Ovary (tissue), 3 donors: Measurements from ENCODE around the gene MTMR2.

ENCODE experiments used
- EP300 ChIP-seq: sonication (generic); formaldehyde crosslinking; IDR thresholded peaks from one replicate; pipeline ENCODE4 v1.6.1; 2017; ENCODE audit warnings: antibody characterized with exemption
- POLR2A ChIP-seq: fragments of 450-650 bp; IDR thresholded peaks from one replicate; pipeline ENCODE4 v1.6.1; 2017; ENCODE audit warnings: antibody characterized with exemption, mild to moderate bottlenecking, moderate library complexity
- TF ChIP-seq, protein P1 (sequence below), 3 donors: fragments of 450-650 bp in 2 of 3; fragments of 200-600 bp in 1 of 3; IDR thresholded peaks; one replicate each; pipeline versions ENCODE4 v1.5.1 to v1.8.0; 2016 to 2022; ENCODE audit warnings: antibody characterized with exemption in 3 of 3, mild to moderate bottlenecking in 1 of 3
- donor health status: DM: no; HTN: no; CAD: no.

DNA sequence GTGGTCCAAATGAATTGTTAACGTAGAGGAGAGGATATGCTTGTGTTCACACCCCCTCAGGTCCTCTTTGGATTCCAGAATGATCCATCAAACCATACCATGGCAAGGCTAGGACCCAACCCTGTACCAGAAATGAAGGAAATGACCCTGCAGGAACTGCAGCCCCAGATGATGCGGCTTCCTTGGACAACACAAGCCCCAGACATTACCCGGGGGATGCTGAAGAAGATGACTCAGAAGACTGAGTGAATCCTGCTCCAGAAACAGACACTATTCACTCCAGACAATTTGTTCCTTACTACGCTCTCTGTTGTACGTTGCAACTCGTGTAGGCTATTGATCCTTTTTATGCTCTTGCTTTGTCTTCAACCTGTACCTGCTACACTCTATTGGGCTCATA, 15.2 kb upstream of the MTMR2 start:
- TF ChIP-seq, protein P1, sequence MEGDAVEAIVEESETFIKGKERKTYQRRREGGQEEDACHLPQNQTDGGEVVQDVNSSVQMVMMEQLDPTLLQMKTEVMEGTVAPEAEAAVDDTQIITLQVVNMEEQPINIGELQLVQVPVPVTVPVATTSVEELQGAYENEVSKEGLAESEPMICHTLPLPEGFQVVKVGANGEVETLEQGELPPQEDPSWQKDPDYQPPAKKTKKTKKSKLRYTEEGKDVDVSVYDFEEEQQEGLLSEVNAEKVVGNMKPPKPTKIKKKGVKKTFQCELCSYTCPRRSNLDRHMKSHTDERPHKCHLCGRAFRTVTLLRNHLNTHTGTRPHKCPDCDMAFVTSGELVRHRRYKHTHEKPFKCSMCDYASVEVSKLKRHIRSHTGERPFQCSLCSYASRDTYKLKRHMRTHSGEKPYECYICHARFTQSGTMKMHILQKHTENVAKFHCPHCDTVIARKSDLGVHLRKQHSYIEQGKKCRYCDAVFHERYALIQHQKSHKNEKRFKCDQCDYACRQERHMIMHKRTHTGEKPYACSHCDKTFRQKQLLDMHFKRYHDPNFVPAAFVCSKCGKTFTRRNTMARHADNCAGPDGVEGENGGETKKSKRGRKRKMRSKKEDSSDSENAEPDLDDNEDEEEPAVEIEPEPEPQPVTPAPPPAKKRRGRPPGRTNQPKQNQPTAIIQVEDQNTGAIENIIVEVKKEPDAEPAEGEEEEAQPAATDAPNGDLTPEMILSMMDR (IDR thresholded peaks at IDR 0.05) = no peak
- no peak for TF ChIP-seq POLR2A
- no peak for TF ChIP-seq EP300
